Keratinocyte (primary cell): Measurements from ENCODE around the gene BCAS4.

Source experiments
- CTCF ChIP-seq, 3 experiments: IDR thresholded peaks in 1 of 3; conservative IDR thresholded peaks in 1 of 3; optimal IDR thresholded peaks in 1 of 3; 2 replicates in 2 of 3; 3 replicates in 1 of 3; pipeline versions ENCODE3 to v1.5.1; 2011; ENCODE audit warnings: low read length in 3 of 3, mild to moderate bottlenecking in 3 of 3, moderate library complexity in 2 of 3, control low read depth in 1 of 3, inconsistent platforms in 1 of 3; ENCODE audit not compliant: insufficient read depth in 2 of 3; ENCODE audit errors: extremely low read depth in 1 of 3
- EZH2 ChIP-seq: IDR thresholded peaks from one replicate; pipeline ENCODE4 v1.6.1; 2012; ENCODE audit warnings: inconsistent platforms, mild to moderate bottlenecking, low read length, moderate library complexity

- TF ChIP-seq CTCF (optimal IDR thresholded peaks at IDR 0.05 in 1 of 3, IDR thresholded peaks at IDR 0.05 in 1 of 3, conservative IDR thresholded peaks at IDR 0.05 in 1 of 3; ENCODE audit: extremely low read depth in 1 of 3, insufficient read depth in 2 of 3, low read length in 3 of 3) (no peak), EZH2 (no peak)
Measured at GRCh38 chr20:50895111-50895830, 100.4 kb downstream of the BCAS4 start.
